ENCODE data around the gene DLX2.
"Not testable (repeated sequence)": the region's sequence is repeated elsewhere in the genome, so short reads cannot be mapped to it uniquely, and the experiment has no call there.

DLX2 gene
- 0 to 0.09 (median 0) reads per million in 18 experiments for total RNA-seq

DNA sequence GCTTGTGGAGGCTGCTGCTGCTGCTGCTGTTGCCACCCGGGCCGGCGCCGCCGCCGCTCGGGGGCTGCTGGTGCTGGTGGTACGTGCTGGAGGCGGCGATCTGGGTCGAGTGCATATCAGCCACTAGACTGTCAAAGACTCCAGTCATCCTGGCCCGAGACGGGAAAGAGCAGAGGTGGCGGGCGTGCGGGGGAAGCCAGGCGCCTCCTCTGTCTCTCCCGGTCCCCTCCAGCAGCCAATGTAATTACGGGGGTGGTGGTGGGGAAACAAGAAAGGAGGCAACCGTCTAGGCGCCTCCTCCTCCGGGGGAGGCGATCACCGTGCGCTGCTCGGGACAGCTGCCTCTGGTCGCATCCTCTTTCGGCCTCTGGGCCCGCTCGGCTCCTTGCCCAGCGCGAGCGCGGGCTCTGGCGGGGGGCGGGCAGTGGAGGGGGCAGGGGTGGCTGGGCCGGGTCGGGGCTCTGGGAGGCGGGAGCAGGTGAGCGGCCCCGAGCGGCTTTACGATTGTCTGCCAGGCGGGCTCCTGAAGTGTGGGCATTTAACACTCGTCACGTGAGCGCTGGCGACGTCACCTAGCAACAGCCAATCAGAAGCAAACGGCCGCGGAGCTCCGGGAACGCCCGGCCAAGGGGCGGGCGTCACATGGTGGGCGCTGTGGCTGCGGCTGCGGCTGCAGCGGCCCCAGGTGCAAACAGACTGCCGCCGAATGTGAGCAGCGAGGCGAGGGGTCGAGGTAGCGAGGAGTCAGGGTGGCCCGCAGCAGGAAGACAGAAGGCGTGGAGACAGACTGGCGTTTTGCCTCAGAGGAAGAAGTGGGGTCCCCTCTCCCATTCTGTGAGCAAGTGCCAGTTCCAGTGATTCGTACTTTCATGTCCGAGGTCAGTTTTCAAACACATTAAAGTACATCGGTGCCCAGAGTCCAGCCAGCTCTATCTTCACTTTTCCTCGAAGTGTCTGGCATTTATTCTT is at the start of gene DLX2:
Gene DLX2, minus strand, starts transcription at position 510 of the 969 bp plus-strand sequence. Its CDS starts 362 bp downstream, at position 148.
- DNase-seq = peak; percentile 76 to 81

GRCh38 chr2:172147944-172148650 is 45.4 kb upstream of the DLX2 start:
- no peak for DNase-seq

DNA sequence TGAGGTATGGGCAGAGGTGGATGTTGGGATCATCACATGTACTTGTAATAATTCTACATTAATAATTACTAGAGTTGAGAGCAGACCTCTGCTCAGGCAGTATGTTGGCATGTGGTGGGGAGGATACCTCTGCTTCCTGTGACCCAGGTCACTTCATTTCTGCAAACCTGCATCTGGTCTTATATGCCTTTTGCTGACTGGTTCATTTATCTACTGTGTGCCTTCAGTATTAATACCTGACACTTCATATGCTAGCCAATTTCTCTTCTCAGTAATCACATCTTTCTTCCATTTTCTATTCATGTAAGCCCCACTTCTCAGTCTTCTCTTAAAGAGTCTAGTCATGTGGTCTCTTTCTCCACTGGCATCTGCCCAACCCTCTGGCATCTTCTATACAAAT is 41.1 kb upstream of the DLX2 start:
- no peak for DNase-seq

DNA sequence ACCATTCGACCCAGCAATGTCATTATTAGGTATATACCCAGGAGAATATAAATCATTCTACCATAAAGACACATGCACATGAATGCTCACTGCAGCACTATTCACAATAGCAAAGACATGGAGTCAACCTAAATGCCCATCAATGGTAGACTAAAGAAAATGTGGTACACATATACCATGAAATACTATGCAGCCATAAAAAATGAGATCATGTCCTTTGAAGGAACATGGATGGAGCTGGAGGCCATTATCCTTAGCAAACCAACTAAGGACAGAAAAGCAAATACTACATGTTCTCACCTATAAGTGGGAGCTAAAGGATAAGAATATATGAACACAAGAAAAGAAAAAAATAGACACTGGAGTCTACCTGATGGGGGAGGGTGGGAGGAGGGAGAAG is 36.0 kb upstream of the DLX2 start:
- not testable (repeated sequence) for DNase-seq

GRCh38 chr2:172137943-172138342 is 35.2 kb upstream of the DLX2 start:
- no peak for DNase-seq

- DNase-seq = no peak
Observed at GRCh38 chr2:172137109-172137508, 34.4 kb upstream of the DLX2 start.

DNA sequence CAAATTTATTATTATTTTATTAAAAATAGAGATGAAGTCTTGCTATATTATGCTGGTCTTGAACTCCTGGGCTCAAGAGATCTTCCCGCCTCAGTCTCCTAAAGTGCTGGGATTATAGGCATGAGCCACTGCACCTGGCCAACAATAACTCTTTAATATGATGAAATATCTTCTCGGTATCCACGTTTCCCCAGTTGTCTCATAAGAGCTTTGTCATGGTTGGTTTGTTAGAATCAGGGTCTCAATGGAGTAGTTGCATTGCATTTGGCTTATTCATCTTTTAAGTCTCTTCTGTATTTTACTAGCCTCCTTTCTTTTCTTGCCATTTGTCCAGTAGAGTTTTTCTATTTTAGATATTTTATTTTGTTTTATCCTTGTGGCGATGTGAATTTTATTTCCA is 32.7 kb upstream of the DLX2 start:
- no peak for DNase-seq

- no peak for DNase-seq
Observed at GRCh38 chr2:172134270-172134669, 31.6 kb upstream of the DLX2 start.

- DNase-seq = no peak
Observed at GRCh38 chr2:172131713-172132555, 29.2 kb upstream of the DLX2 start.

DNA sequence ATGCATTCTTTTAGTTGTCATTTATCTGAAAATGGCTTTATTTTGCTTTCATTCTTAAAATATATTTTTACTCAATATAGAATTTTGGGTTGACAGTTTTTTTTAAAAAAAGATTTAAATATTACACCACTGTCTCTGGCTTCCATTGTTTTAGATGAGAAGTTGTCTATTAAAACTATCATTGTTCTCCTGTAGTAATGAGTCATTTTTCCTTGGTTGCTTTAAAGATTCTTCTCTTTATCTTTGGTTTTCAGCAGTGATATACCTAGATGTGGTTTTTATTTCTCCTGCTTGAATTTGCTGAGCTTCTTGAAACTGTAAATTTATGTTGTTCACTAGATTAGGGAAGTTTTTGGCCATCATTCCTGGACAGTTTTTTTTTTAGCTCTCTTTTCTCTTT is 26.7 kb upstream of the DLX2 start:
- DNase-seq = no peak

GRCh38 chr2:172128484-172128883 is 25.8 kb upstream of the DLX2 start:
- DNase-seq = no peak

DNA sequence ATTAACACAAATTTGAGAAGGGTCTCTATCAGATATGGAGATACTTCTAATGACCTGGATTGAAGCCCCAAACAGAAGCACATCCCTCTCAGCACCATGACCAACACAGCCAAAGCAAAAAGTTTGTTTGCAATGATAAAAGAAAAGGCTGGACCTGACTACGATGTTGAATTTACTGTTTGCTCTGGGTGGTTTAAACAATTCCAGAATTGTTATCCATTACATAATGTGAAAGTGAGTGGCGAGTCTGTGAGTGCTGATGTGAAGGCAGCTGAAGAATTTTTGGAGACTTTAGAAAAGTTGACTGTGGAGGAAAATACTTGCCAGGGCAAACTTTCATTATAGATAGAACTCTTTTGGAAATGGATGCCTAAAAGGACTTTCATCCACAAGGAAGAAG is 17.4 kb upstream of the DLX2 start:
- DNase-seq = no peak

- DNase-seq = no peak
Observed at GRCh38 chr2:172119089-172119488, 16.4 kb upstream of the DLX2 start.

DNA sequence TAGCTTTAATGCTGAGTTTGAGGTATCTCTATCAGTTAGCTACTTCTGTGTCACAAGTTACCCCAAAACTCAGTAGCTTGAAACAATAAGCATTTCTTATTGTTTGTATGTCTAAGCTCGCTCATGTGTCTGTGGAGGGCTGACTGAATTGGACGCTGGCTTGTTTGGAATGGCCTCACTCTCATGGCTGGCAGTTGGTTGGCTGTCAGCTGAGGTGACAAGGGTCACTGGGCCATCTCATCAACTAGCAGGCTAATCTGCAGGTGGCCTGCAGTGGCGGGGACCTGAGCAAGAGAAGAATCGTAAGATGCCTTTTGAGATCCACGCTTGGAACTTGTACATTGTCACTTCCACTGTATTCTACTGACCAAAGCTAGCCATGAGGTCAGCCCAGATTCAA is 13.4 kb upstream of the DLX2 start:
- no peak for DNase-seq

- DNase-seq = no peak
Observed at GRCh38 chr2:172114579-172114978, 11.9 kb upstream of the DLX2 start.

- DNase-seq = not testable (repeated sequence)
Observed at GRCh38 chr2:172114176-172114575, 11.5 kb upstream of the DLX2 start.

DNA sequence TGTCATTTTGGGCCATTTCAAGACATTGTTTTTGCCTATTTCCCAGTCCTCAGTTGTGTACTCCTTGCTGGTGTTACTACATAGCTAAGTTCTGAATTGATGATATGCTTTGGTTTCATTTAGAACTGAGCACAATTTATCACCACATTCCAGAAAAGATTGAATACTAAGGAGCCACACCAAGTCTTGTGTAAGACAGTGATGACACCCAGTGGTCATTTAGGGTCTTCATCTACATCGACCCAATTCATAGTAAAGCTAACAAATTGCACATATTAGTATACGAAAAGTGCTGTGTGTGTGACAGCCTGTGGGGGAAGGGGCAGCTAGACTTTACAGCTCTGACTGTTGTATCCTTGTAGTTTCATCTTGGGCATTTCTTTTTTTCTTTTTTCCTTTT is 10.9 kb upstream of the DLX2 start:
- DNase-seq = no peak

- DNase-seq = no peak
Observed at GRCh38 chr2:172109988-172110811, 7.5 kb upstream of the DLX2 start.

DNA sequence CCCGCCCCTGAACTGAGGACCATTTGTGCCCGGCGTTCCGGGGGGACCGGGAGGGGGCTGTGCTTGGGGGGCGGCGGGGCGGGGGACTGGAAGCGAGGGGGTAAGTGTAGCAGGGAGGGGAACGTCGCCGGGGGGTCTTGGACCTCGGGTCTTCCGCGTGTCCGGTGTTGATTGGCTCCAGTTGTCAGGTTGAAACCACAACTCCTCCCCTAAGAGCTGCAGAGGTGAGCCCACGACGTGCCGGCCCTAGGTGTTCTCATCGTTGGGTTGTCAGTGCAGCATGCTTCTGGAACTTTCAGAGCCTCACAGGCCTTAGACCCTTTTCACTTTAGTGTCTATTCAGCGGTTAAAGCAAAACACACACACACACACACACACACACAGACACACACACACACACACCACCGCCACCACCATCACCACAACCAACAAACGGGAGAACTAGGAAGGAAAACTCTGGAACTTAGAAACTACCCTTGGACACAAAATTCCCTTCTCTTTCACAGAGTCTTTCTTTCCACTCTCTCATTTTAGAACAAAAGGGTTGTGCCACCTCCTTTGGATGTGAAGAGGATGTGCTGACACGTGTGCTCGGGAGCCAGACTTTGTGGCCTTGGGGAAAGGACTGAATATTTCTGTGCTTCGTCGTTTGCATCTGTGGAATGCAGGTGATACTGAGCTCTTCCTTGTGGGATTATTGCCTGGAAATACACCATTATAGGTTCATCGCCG is 6.7 kb upstream of the DLX2 start:
- DNase-seq = no peak

- no peak for DNase-seq
Observed at GRCh38 chr2:172108587-172108930, 5.9 kb upstream of the DLX2 start.

All from inflammatory macrophage (primary cell).